H9 (cell line): ENCODE measurements around the gene WDR20. TPM values are rescaled to one million over a fixed set of nuclear protein-coding genes. Genes with fewer than 3 reads are reported as not detected.

ENCODE experiments used
- DNase-seq: peaks from one replicate; pipeline ENCODE4 v3.0.0-alpha.2; 2017
- H2AFZ ChIP-seq: one replicate; pipeline ENCODE4 v1.6.1; 2013; ENCODE audit warnings: mild to moderate bottlenecking, low read length, control low read depth, moderate library complexity
- H2AK5ac ChIP-seq: 2 replicates; pipeline ENCODE4 v1.6.1; 2013; ENCODE audit warnings: low read length, control low read depth, mixed read lengths; ENCODE audit not compliant: insufficient read length
- H2BK120ac ChIP-seq: one replicate; pipeline ENCODE4 v1.6.1; 2013; ENCODE audit warnings: low read depth, mild to moderate bottlenecking, low read length, control low read depth, inconsistent platforms; ENCODE audit not compliant: poor library complexity, severe bottlenecking
- H2BK12ac ChIP-seq: 2 replicates; pipeline ENCODE4 v1.6.1; 2013; ENCODE audit warnings: low read length, control low read depth, mixed read lengths, low read depth; ENCODE audit not compliant: insufficient read length
- H2BK15ac ChIP-seq: 2 replicates; pipeline ENCODE4 v1.6.1; 2013; ENCODE audit warnings: low read depth, low read length, control low read depth
- H2BK20ac ChIP-seq: one replicate; pipeline ENCODE4 v1.6.1; 2013; ENCODE audit warnings: low read depth, mild to moderate bottlenecking, low read length, control low read depth, inconsistent platforms; ENCODE audit not compliant: poor library complexity, severe bottlenecking
- H2BK5ac ChIP-seq: 2 replicates; pipeline ENCODE4 v1.6.1; 2013; ENCODE audit warnings: low read length, control low read depth, mixed read lengths; ENCODE audit not compliant: insufficient read length
- H3K14ac ChIP-seq: 2 replicates; pipeline ENCODE4 v1.6.1; 2013; ENCODE audit warnings: low read length, control low read depth; ENCODE audit not compliant: insufficient read depth
- H3K18ac ChIP-seq: 2 replicates; pipeline ENCODE4 v1.6.1; 2013; ENCODE audit warnings: low read depth, mild to moderate bottlenecking, mixed read lengths, low read length, control low read depth; ENCODE audit not compliant: insufficient read length
- H3K23ac ChIP-seq: 2 replicates; pipeline ENCODE4 v1.6.1; 2013; ENCODE audit warnings: low read length, control low read depth, mixed read lengths, low read depth; ENCODE audit not compliant: insufficient read length
- H3K23me2 ChIP-seq: 2 replicates; pipeline ENCODE4 v1.6.1; 2013; ENCODE audit warnings: low read depth, mild to moderate bottlenecking, mixed read lengths, low read length, control low read depth; ENCODE audit not compliant: insufficient read length, poor library complexity, severe bottlenecking
- H3K27ac ChIP-seq: 2 replicates; pipeline ENCODE4 v1.5.1; 2013; ENCODE audit warnings: low read length, control low read depth, mixed read lengths, low read depth; ENCODE audit not compliant: insufficient read length
- H3K27me3 ChIP-seq: 2 replicates; pipeline ENCODE4 v1.6.1; 2013; ENCODE audit warnings: low read length, control low read depth, inconsistent platforms; ENCODE audit not compliant: insufficient read depth
- H3K4ac ChIP-seq: 2 replicates; pipeline ENCODE4 v1.6.1; 2013; ENCODE audit warnings: low read depth, mild to moderate bottlenecking, control low read depth, inconsistent platforms, low read length, moderate library complexity
- H3K4me1 ChIP-seq: 2 replicates; pipeline ENCODE4 v1.6.1; 2013; ENCODE audit warnings: low read length, control low read depth, inconsistent platforms; ENCODE audit not compliant: insufficient read depth
- H3K4me2 ChIP-seq: 2 replicates; pipeline ENCODE4 v1.6.1; 2013; ENCODE audit warnings: low read length, control low read depth, mixed read lengths; ENCODE audit not compliant: insufficient read length, insufficient read depth
- H3K56ac ChIP-seq: 2 replicates; pipeline ENCODE4 v1.6.1; 2013; ENCODE audit warnings: low read depth, mild to moderate bottlenecking, mixed read lengths, low read length, control low read depth; ENCODE audit not compliant: insufficient read length
- H3K79me1 ChIP-seq: 2 replicates; pipeline ENCODE4 v1.6.1; 2013; ENCODE audit warnings: low read depth, mild to moderate bottlenecking, moderate library complexity, low read length, control low read depth, inconsistent platforms; ENCODE audit not compliant: insufficient read depth, poor library complexity, severe bottlenecking
- H3K79me2 ChIP-seq: 2 replicates; pipeline ENCODE4 v1.6.1; 2013; ENCODE audit warnings: low read length, control low read depth, inconsistent platforms; ENCODE audit not compliant: insufficient read depth
- H3K9ac ChIP-seq: 2 replicates; pipeline ENCODE4 v1.6.1; 2013; ENCODE audit warnings: low read length, control low read depth, mixed read lengths; ENCODE audit not compliant: insufficient read length; ENCODE audit errors: extremely low read depth
- H3K9me3 ChIP-seq: one replicate; pipeline ENCODE4 v1.6.1; 2013; ENCODE audit warnings: low read depth, low read length, inconsistent platforms; ENCODE audit not compliant: control insufficient read depth
- H3T11ph ChIP-seq: one replicate; pipeline ENCODE4 v1.6.1; 2013; ENCODE audit warnings: mild to moderate bottlenecking, low read length, control low read depth, inconsistent platforms
- H4K20me1 ChIP-seq: one replicate; pipeline ENCODE4 v1.6.1; 2013; ENCODE audit not compliant: control insufficient read depth, insufficient read length, insufficient read depth
- H4K5ac ChIP-seq: 2 replicates; pipeline ENCODE4 v1.6.1; 2013; ENCODE audit warnings: low read depth, mild to moderate bottlenecking, mixed read lengths, low read length, control low read depth; ENCODE audit not compliant: insufficient read length
- H4K8ac ChIP-seq: replicated peaks from 2 replicates; pipeline ENCODE4 v1.6.1; 2013; ENCODE audit warnings: low read length, control low read depth, mixed read lengths, low read depth; ENCODE audit not compliant: insufficient read length
- H4K91ac ChIP-seq: 2 replicates; pipeline ENCODE4 v1.6.1; 2013; ENCODE audit warnings: low read depth, mild to moderate bottlenecking, moderate library complexity, mixed read lengths, low read length, control low read depth; ENCODE audit not compliant: insufficient read length
- H3K27ac Mint-ChIP-seq, 3 experiments: 2 replicates in 2 of 3; 3 replicates in 1 of 3; pipeline ENCODE4 v1.8.0; 2020 to 2021; ENCODE audit warnings: mixed read lengths in 3 of 3, mild to moderate bottlenecking in 1 of 3, moderate library complexity in 1 of 3
- H3K27me3 Mint-ChIP-seq: 2 replicates; pipeline ENCODE4 v1.8.0; 2021; ENCODE audit warnings: low read depth, mild to moderate bottlenecking, moderate library complexity, mixed read lengths
- H3K36me3 Mint-ChIP-seq, 3 experiments: 2 replicates in 2 of 3; 3 replicates in 1 of 3; pipeline ENCODE4 v1.8.0; 2020 to 2021; ENCODE audit warnings: low read depth in 3 of 3, mixed read lengths in 3 of 3; ENCODE audit not compliant: insufficient read depth in 1 of 3
- H3K4me1 Mint-ChIP-seq, 2 experiments: 2 replicates each; pipeline ENCODE4 v1.8.0; 2020; ENCODE audit warnings: mixed read lengths in 2 of 2
- H3K4me3 Mint-ChIP-seq, 2 experiments: 2 replicates in 1 of 2; 3 replicates in 1 of 2; pipeline ENCODE4 v1.8.0; 2020 to 2021; ENCODE audit warnings: mild to moderate bottlenecking in 2 of 2, mixed read lengths in 2 of 2, moderate library complexity in 1 of 2
- H3K9me3 Mint-ChIP-seq, 2 experiments: 2 replicates in 1 of 2; 3 replicates in 1 of 2; pipeline ENCODE4 v1.8.0; 2020; ENCODE audit warnings: mild to moderate bottlenecking in 2 of 2, mixed read lengths in 2 of 2, moderate library complexity in 1 of 2
- CTCF ChIP-seq: fragments of 200-600 bp; sonication (generic); conservative IDR thresholded peaks from 3 replicates; pipeline ENCODE4 v1.8.0; 2021; ENCODE audit warnings: antibody characterized with exemption, mild to moderate bottlenecking
- WGBS: extraction: QIAGEN DNeasy Blood & Tissue Kit; methylation state at CpG from one replicate; pipeline ENCODE4 v1.1.7; 2013; ENCODE audit warnings: missing lambda C conversion rate, low lambda C conversion rate, mixed read lengths; ENCODE audit not compliant: insufficient read length; ENCODE audit errors: extremely low coverage; 5-methylcytosine and 5-hydroxymethylcytosine counted together
- total RNA-seq: library from RNA; stranded (reverse); gene quantifications from 2 replicates; pipeline ENCODE4 v1.2.1, GENCODE V29; 2021

WDR20 gene
- total RNA-seq, 1 experiment from 2014 or later, result 31.6 TPM

- Histone ChIP-seq H4K91ac (no peak overlapping the region), H2AFZ (no peak overlapping the region), H4K8ac (no peak overlapping the region), H3K23me2 (no peaks in the 10 kb centered on the region), H4K5ac (no peak overlapping the region), H3K9ac (no peak overlapping the region), H3K79me2 (peaks cover 3% of the 10 kb centered on the region; the same call in 1 of the 2 replicates), H2BK120ac (no peak overlapping the region), H2BK5ac (no peak overlapping the region), H3K9me3 (no peaks in the 10 kb centered on the region), H3K27me3 (no peaks in the 10 kb centered on the region), H3T11ph (no peak overlapping the region), H2BK20ac (no peak overlapping the region), H3K27ac (no peak overlapping the region), H3K18ac (no peak overlapping the region), H4K20me1 (no peaks in the 10 kb centered on the region), H3K79me1 (peaks cover 6% of the 10 kb centered on the region), H3K14ac (no peak overlapping the region), H3K23ac (no peak overlapping the region), H3K4ac (no peak overlapping the region), H2AK5ac (no peak overlapping the region), H2BK12ac (no peak overlapping the region), H3K56ac (no peak overlapping the region), H3K4me1 (no peaks in the 10 kb centered on the region; the same call in 1 of the 2 replicates), H3K4me2 (no peak overlapping the region), H2BK15ac (no peak overlapping the region)
- no peak for TF ChIP-seq CTCF
- peaks cover 10 to 17% (median 17%) of the 10 kb centered on the region in 3 experiments; a peak in 6 of 7 replicates for H3K36me3 Mint-ChIP-seq
- no peaks in the 10 kb centered on the region; a peak in 1 of 5 replicates for H3K9me3 Mint-ChIP-seq
- H3K4me1 Mint-ChIP-seq, result peaks cover 23 to 28% of the 10 kb centered on the region in 2 experiments
- H3K27ac Mint-ChIP-seq, result peak overlapping the region in 2 of 3 experiments; percentile 59 to 61; a peak in 3 of 7 replicates
- no CpG with 5 or more reads among the region's 1 CpG for WGBS
- DNase-seq, result no peak
- no peak overlapping the region for H3K4me3 Mint-ChIP-seq
- no peaks in the 10 kb centered on the region for H3K27me3 Mint-ChIP-seq
Observed at GRCh38 chr14:102154121-102154520, 14.4 kb downstream of the WDR20 start.
